GM13977 (cell line): ENCODE data around the gene PCDH18.

Experiments used
- DNase-seq: peaks from one replicate; pipeline ENCODE4 v3.0.0; 2012; ENCODE audit warnings: low spot score
- in situ Hi-C: fragments of 300-500 bp; cut with MboI; formaldehyde crosslinking; loops from one replicate; pipeline ENCODE4 v1.12.0; 2022; ENCODE audit warnings: low sequenced_read_pairs, low pct_unique_long_range_greater_than_20kb, mixed read lengths, inconsistent platforms; ENCODE audit not compliant: unreplicated experiment
- TF ChIP-seq, protein P1 (sequence below): IDR thresholded peaks from 2 replicates; pipeline ENCODE4 v1.5.1; 2012; ENCODE audit warnings: mild to moderate bottlenecking, control low read depth; ENCODE audit not compliant: insufficient read depth; ENCODE audit errors: extremely low read depth, missing control alignments

Gene PCDH18

DNA sequence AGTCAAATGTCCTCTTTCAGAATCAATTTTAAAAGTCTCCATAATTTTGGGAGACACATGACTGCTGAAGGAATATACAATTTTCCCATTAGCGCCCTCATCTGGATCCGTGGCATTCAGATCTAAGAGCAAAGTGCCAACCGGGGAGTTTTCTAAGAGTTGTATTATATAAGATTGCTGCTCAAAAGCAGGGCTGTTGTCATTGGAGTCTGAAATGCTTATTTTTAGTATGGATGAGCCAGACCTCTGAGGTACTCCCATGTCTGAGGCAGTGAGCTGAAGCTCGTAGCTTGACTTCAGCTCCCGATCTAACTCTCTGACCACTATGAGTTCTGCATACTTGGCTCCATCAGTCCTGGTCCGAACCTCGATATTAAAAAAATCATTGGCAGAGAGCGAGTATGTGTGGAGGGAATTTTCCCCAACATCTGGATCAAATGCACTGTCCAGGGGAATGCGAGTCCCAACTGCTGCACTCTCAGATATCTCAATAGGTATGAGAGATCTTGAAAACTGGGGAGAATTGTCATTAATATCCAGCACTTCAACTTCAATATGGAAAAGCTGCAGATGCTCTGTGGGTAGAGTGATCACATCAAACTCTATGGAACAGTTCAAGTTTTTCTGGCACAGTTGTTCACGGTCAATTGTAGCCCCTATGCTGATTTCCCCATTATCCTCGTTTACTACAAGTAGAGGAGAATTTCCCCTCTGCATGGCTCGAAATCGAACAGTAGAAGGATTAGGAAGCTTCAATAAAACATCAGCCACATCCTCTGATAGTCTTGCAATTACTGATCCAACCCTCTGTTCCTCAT is 917 bp downstream of the PCDH18 start:
- in situ Hi-C loops: no loop called here
- TF ChIP-seq, protein P1, sequence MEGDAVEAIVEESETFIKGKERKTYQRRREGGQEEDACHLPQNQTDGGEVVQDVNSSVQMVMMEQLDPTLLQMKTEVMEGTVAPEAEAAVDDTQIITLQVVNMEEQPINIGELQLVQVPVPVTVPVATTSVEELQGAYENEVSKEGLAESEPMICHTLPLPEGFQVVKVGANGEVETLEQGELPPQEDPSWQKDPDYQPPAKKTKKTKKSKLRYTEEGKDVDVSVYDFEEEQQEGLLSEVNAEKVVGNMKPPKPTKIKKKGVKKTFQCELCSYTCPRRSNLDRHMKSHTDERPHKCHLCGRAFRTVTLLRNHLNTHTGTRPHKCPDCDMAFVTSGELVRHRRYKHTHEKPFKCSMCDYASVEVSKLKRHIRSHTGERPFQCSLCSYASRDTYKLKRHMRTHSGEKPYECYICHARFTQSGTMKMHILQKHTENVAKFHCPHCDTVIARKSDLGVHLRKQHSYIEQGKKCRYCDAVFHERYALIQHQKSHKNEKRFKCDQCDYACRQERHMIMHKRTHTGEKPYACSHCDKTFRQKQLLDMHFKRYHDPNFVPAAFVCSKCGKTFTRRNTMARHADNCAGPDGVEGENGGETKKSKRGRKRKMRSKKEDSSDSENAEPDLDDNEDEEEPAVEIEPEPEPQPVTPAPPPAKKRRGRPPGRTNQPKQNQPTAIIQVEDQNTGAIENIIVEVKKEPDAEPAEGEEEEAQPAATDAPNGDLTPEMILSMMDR: no peak
- no peak for DNase-seq

- in situ Hi-C loops: no loop called here
Measured at GRCh38 chr4:137530176-137530575, 2.1 kb downstream of the PCDH18 start.

GRCh38 chr4:137529432-137529831 is 2.9 kb downstream of the PCDH18 start:
- DNase-seq: no peak
- in situ Hi-C loops: no loop called here
- TF ChIP-seq, protein P1: no peak

More at GRCh38 chr4:137530176-137530575, 2.1 kb downstream of the PCDH18 start:
- TF ChIP-seq, protein P1: no peak
- DNase-seq: no peak

DNA sequence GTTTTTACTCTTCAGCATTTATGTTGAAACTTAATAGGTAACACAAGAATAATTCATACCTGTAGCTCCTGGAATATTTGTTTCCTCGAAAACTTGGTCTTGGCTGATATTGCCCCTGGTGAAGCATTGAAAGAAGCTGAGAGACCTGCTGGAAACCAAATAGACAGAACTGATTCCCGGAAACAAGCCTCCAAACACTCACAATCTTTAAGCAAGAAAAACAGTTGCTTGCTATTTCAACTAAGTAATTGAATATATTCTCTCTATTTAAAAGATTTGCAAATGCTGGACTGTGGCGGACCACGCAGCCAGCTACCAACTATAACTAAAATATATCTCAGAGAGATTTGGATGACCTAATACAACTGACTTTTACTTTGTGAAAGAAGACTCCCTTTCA is 3.6 kb downstream of the PCDH18 start:
- DNase-seq: no peak
- TF ChIP-seq, protein P1: no peak
- in situ Hi-C loops: no loop called here

- in situ Hi-C loops: no loop called here
- DNase-seq: no peak
- TF ChIP-seq, protein P1: no peak
Measured at GRCh38 chr4:137526681-137527080, 5.6 kb downstream of the PCDH18 start.

DNA sequence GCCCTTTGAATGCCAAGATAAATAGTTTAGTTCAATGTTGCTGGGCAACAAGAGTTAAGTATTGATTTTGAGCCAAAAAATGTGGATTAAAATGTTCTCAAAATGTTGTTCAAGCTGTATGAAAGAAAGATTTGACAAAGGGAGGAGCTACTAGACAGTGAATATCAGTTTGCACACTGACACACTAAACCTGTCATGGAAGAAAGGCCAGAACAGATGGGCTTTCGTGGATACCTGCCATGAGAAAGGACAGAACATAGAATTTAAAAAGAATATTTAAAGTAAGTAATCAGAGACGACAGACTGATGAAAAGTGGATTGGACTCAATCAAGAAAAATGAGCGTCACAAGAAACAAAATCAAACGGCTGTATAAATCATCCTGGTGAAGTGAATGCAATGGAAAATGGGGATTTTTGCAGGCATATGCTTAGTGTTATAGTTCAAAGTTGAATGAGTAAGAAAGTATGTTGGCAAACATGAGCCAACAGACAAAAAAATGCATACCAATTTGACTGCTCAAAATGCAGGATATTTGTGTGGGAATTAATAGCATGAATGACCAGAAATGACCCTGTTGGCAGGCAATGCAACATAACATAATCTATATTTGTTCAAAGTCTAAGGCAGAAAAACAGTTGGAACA is 7.4 kb downstream of the PCDH18 start:
- DNase-seq: no peak
- in situ Hi-C loops: no loop called here
- TF ChIP-seq, protein P1: no peak
